Cardiac septum (tissue), 1 donor: ENCODE results near the gene SEC14L5. TPM values are rescaled to one million over a fixed set of nuclear protein-coding genes. Genes with fewer than 3 reads are reported as not detected.
A peak's percentile ranks its signal among the peaks of the same experiment; 100 is the strongest.
"Not testable (repeated sequence)": the region's sequence is repeated elsewhere in the genome, so short reads cannot be mapped to it uniquely, and the experiment has no call there.

Source experiments
- DNase-seq: peaks from one replicate; pipeline ENCODE4 v3.0.0-alpha.2; 2020; ENCODE audit warnings: low spot score
- intact Hi-C: fragments of 100-400 bp; cut with DNase I; formaldehyde crosslinking; loops from one replicate; pipeline ENCODE4 v1.14.0; 2022
- total RNA-seq: library from RNA; stranded (reverse); fragmentation: NEBNext Ultra II Directional; extraction: Animal tissue kit (Norgen Biotek cat#: 25700); gene quantifications from one replicate; pipeline ENCODE4 v1.2.1, GENCODE V29; 2021
- donor health status: DM: no; HTN: no; CAD: no.

The SEC14L5 gene
- total RNA-seq, 1 donor from 2014 or later = 0.70 TPM

- no peak for DNase-seq
- intact Hi-C loops = no loop called here
Observed at GRCh38 chr16:4947722-4948503, 10.2 kb upstream of the SEC14L5 start.

DNA sequence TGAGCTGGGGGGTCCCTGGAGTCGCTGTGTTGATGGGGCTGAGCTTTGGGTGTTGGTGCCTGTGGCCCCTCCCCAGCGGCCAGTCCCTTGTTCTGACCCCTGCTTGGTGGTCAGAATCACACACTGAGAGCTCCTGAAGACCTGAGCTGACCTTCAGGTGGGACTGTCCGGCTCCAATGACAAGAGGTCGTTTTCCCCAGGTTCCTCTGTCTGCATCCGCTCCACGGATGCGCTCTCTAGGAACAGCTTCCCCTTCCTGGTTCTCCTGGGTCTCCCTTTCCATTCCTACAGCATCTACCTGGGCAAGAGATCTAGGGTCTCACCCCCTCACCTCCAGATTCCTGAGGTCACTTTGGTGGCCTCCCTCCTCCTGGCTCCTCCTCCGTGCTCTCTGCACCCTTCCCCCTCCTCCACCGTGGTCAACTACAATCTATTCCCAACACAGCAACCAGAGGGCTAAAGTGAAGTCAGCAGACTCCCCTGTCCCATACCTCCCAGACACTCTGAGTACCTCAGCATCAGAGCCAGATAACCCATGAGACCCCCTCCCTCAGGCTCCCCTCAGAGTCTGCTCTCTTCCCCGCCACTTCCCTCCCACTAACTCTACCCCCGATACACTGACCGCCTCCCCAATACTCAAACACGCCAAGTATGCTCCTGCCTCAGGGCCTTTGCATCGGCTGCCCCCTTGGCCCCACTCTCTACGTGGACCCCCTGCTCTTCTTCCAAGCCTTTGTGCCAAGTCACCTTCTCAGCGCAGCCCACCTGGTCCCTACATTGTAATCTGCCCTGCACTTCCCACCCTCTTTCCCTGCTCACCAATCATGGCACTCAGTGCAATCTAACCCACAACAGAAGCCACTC is 9.0 kb upstream of the SEC14L5 start:
- no peak for DNase-seq
- intact Hi-C loops = no loop called here

- no peak for DNase-seq
- intact Hi-C loops = loop anchor here (5.0 to 10.0 kb wide), 5 partner anchors 145 to 438 kb away; partner anchors contain the start of genes ANKS3, DNAAF8, MGRN1 and ROGDI
Observed at GRCh38 chr16:4949986-4950385, 8.1 kb upstream of the SEC14L5 start.

DNA sequence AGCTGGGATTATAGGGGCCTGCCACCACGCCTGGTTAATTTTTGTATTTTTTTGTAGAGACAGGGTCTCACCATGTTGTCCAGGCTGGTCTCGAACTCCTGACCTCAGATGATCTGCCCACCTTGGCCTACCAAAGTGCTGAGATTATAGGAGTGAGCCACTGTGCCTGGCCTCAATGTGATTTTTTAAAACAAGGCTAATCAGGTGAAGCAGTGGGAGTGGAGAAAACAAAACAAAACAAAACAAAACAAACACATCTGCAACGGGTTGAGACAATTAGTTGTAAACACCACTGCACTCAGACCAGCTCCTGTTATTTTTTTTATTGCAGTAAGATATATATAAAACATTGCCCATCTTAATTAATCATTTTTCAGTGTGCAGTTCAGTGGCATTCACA is 6.5 kb upstream of the SEC14L5 start:
- intact Hi-C loops = loop anchor here (5.0 to 10.0 kb wide), 5 partner anchors 147 to 439 kb away; partner anchors contain the start of genes ANKS3, DNAAF8, MGRN1 and ROGDI
- not testable (repeated sequence) for DNase-seq

DNA sequence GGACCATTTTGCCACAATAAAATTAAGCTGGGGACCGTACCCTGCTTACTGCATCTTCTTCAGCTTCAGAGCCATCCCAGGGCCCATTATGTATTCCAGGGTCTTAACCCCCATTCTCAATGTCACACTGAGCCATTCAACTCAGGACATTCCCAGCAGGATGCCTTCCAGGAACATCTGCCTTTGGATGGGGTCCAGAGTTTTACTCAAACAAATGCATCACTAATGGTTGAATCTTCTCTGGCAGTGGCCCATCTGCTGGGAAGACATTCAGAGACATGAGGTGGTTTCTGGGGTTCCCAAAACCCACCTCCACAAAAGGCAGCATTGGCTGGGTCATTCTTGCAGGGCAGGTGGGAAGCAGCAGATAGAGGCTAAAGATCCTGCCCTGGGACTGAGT is 3.4 kb upstream of the SEC14L5 start:
- no peak for DNase-seq
- intact Hi-C loops = loop anchor here (5.0 to 10.0 kb wide), 7 partner anchors 107 to 442 kb away; partner anchors contain the start of genes ANKS3, DNAAF8, GLYR1 and MGRN1

- intact Hi-C loops = loop anchor here (5.0 to 10.0 kb wide), 6 partner anchors 110 to 333 kb away; partner anchors contain the start of genes ANKS3, DNAAF8, GLYR1 and MGRN1
- no peak for DNase-seq
Observed at GRCh38 chr16:4957420-4957719, 760 bp upstream of the SEC14L5 start.

DNA sequence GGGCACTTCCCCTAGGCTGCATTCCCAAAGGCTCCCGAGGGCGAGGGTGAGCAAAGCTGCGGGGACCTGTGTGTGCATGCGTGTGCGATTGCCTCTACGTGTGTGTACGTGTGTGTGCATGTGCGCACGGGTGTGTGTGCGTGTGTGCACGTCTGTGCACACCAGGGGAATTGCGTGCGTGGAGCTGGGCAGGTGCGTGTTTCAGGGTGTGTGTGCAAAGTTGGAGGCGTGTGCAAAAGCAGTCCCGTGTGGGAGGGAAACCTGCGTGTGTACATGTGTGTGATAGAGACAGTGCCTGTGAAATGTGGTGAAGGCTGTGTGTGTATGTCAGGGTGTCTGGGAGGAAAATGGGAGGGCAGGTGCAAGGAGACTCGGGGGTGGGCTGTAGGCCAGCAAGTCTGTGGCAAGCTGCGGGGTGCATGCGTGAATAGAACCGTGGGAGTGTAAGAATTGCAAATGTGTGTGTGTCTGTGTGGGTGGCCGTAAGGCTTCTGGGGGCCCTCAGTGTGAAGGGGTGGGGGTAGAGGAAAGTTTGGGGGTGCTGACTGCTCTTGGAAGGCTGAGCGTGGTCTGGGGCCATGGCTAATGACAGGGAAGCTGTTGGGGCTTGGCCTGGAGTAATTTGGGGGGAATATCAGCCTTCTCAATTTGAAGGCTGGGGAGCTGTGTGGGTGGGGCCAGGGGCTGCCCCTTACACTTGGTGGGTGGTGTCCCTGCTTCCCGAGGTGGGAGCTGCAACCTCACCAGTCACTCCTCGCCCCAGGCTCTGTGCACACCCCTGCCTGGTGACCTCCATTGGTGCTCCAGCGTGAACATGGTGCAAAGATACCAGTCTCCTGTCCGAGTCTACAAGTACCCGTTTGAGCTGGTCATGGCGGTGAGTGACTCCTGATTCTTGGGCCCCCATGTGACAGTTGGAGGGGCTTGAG is 644 bp downstream of the SEC14L5 start:
- intact Hi-C loops = loop anchor here (5.0 to 10.0 kb wide), 6 partner anchors 111 to 334 kb away; partner anchors contain the start of genes ANKS3, DNAAF8, GLYR1 and MGRN1
- no peak for DNase-seq

DNA sequence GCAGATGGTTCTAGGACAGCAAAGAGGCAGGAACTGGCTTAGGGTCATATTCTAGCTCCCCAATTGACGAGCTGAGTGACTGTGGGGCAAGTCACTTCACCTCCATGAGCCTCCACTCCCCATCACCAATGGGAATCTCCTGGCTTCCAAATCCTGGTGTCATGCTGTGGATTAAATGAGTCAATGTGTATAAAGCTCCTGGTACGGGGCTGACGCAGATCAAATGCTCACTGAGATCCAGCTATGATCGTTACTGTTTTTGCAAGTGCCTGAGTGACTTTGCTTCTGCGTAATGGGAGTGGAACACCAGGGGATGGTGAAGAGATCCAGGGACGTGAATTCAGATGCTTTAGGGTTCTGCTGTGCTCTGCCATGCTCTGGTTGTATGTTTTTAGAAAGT is 2.4 kb downstream of the SEC14L5 start:
- intact Hi-C loops = no loop called here
- DNase-seq = no peak

DNA sequence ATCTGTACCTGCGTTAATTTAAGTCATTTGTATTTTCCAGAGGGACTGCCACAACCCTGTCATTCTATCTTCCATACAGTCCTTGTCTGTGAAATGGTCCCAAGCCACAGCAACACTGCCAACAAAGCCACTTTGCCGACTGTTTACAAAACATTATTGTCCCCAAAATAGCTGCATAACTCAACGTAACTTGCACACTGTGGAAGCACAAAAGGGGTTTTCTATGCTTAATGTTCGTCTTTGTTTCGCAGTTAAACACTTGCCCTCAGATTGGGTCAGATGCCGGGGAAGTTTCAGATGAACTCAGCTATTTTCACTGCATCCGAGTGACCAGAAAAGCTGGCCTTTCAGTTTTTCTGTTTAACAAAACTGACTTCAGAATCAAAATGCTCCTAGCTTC is 4.6 kb downstream of the SEC14L5 start:
- intact Hi-C loops = no loop called here

DNA sequence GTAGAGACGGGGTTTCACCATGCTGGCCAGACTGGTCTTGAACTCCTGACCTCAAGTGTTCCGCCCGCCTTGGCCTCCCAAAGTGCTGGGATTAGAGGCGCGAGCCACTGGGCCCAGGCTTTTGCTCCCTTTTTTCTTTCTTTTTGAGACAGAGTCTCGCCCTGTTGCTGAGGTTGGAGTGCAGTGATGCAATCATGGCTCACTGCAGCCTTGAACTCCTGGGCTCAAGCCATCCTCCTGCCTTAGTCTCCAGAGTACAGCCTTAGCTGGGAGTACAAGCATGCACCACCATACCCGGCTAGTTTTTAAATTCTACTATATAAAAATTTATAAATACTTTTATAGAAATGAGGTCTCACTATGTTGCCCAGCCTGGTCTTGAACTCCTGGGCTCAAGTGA is 5.4 kb downstream of the SEC14L5 start:
- intact Hi-C loops, DNase-seq: not testable (repeated sequence)

More for the DNA sequence above, 4.6 kb downstream of the SEC14L5 start:
- DNase-seq = no peak

DNA sequence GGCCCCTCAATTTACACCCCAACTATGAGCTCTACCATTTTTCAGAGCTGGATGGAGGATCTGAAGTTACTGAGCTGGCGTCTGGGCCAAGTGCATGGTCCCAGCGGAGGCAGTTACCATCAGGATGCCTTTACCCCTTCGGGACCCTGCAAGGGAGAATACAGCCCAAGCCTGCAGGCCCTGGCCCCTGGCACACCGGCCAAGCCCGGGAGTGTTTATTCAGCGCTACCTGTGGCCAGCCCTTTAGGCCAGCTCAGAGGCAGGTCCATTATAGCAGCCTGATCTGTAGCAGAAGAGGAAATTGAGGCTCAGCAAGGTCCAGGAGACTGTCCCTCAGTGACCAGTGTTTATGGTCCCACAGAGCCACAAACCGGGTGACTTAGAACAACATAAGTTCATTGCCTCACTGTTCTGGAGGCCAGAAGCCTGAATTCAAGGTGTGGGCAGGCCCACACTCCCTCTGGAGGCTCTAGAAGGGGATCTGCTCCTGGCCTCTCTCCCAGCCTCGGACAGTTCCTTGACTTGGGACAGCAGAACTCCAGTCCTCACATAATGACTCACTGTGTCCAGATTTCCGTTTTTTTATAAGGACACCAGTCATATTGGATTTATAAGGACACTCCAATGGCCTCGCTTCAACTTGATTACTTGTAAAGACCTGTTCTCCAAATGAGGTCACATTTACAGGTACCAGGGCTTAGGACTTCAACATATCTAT is 8.8 kb downstream of the SEC14L5 start:
- intact Hi-C loops = no loop called here
- no peak for DNase-seq

DNA sequence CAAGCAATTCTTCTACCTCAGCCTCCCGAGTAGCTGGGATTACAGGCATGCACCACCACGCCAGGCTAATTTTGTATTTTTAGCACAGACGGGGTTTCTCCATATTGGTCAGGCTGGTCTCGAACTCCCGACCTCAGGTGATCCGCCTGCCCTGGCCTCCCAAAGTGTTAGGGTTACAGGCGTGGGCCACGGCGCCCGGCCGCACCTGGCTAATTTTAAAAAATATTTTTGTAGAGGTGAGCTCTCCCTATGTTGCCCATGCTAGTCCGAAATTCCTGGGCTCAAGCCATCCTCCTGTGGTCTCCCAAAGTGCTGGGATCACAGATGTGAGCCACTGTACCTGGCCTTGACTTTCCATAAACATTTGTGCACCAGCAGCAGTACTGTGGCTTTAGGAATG is 10.1 kb downstream of the SEC14L5 start:
- intact Hi-C loops, DNase-seq: not testable (repeated sequence)

GRCh38 chr16:4968879-4969483 is 10.9 kb downstream of the SEC14L5 start:
- no peak for DNase-seq
- intact Hi-C loops = no loop called here

DNA sequence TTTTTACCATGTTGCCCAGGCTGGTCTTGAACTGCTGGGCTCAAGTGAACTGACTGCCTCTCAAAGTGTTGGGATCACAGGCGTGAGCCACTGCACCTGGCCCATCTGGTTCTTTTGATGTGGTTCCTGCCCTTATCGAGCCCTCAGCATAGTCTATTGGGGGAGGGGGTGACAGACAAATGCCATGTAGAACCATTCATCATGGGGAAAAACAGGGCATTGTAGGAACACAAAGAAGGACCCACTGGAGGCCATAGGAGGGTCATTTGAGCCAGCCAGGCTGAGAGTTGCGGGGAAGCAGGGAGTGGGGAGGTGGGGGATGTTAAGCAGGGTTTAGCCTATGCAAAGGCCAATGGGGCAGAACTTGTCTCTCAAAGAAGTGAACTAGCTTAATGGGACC is 11.9 kb downstream of the SEC14L5 start:
- no peak for DNase-seq
- intact Hi-C loops = no loop called here

GRCh38 chr16:4972938-4973587 is 14.9 kb downstream of the SEC14L5 start:
- intact Hi-C loops = no loop called here
- DNase-seq = no peak

DNA sequence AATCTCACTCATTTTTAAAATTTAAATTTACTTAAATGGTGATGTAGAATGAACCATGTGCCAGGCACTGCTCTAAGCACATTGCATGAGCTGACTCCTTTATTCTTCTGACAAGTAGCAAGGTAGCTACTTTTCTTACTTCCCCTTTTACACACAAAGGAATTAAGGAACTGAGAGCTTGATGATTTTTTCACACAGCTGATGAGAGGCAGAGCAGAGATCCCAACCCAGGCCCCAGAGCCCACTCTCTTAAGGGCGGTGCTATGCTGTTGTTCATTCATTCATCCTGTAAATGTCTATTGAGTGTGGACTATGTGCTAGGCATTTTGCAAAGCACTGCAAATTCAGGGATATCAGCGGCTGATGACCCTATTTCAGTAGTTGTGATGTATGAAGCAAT is 17.9 kb downstream of the SEC14L5 start:
- intact Hi-C loops = no loop called here
- DNase-seq = no peak

- no peak for DNase-seq
- intact Hi-C loops = no loop called here
Observed at GRCh38 chr16:4976611-4977145, 18.5 kb downstream of the SEC14L5 start.

- intact Hi-C loops = no loop called here
- peak; percentile 6 for DNase-seq
Observed at GRCh38 chr16:4979164-4979563, 21.0 kb downstream of the SEC14L5 start.
